GM23338 (cell line): ENCODE results near the gene KIF25.

Source experiments
- CREB1 ChIP-seq: fragments of 250-450 bp; sonication (Bioruptor Pico); IDR thresholded peaks from 2 replicates; pipeline ENCODE4 v1.5.0; 2020; ENCODE audit warnings: low read depth, mild to moderate bottlenecking, moderate library complexity
- EZH2 ChIP-seq: fragments of 200-600 bp; sonication (generic); IDR thresholded peaks from one replicate; pipeline ENCODE4 v1.8.0; 2017; ENCODE audit warnings: antibody characterized with exemption, mild to moderate bottlenecking, low read depth; ENCODE audit not compliant: unreplicated experiment
- EZH2phosphoT487 ChIP-seq: fragments of 200-600 bp; sonication (generic); IDR thresholded peaks from one replicate; pipeline ENCODE4 v1.8.1; 2018; ENCODE audit warnings: antibody characterized with exemption; ENCODE audit not compliant: unreplicated experiment
- JUNB ChIP-seq: IDR thresholded peaks from one replicate; pipeline ENCODE4 v1.6.1; 2016; ENCODE audit warnings: antibody characterized with exemption; ENCODE audit not compliant: unreplicated experiment
- NANOG ChIP-seq: IDR thresholded peaks from 2 replicates; pipeline ENCODE4 v1.6.1; 2016; ENCODE audit warnings: antibody characterized with exemption, borderline replicate concordance
- POLR2AphosphoS5 ChIP-seq: IDR thresholded peaks from 2 replicates; pipeline ENCODE4 v1.6.1; 2016; ENCODE audit warnings: antibody characterized with exemption, low read depth
- STAT1 ChIP-seq: IDR thresholded peaks from one replicate; pipeline ENCODE4 v1.6.1; 2016; ENCODE audit warnings: antibody characterized with exemption; ENCODE audit not compliant: unreplicated experiment
- ZNF114 ChIP-seq: fragments of 250-450 bp; sonication (Bioruptor Pico); IDR thresholded peaks from 2 replicates; pipeline ENCODE4 v1.5.0; 2020; ENCODE audit warnings: mild to moderate bottlenecking, moderate library complexity
- ZNF331 ChIP-seq: fragments of 250-450 bp; sonication (Bioruptor Pico); IDR thresholded peaks from 2 replicates; pipeline ENCODE4 v1.5.0; 2020; ENCODE audit warnings: low read depth, mild to moderate bottlenecking, moderate library complexity
- TF ChIP-seq, protein P1 (sequence below), 2 experiments: fragments of 200-600 bp in 1 of 2; sonication (generic) in 1 of 2; conservative IDR thresholded peaks; 2 replicates each; pipeline versions ENCODE4 v1.5.1 to v1.6.1; 2016 to 2017; ENCODE audit warnings: antibody characterized with exemption in 2 of 2, low read depth in 2 of 2, mild to moderate bottlenecking in 2 of 2, moderate library complexity in 1 of 2
- TF ChIP-seq, protein P2 (sequence below): IDR thresholded peaks from one replicate; pipeline ENCODE4 v1.6.1; 2018; ENCODE audit warnings: antibody characterized with exemption; ENCODE audit not compliant: unreplicated experiment
- TF ChIP-seq, protein P3 (sequence below): IDR thresholded peaks from 2 replicates; pipeline ENCODE4 v1.6.1; 2016; ENCODE audit warnings: antibody characterized with exemption

DNA sequence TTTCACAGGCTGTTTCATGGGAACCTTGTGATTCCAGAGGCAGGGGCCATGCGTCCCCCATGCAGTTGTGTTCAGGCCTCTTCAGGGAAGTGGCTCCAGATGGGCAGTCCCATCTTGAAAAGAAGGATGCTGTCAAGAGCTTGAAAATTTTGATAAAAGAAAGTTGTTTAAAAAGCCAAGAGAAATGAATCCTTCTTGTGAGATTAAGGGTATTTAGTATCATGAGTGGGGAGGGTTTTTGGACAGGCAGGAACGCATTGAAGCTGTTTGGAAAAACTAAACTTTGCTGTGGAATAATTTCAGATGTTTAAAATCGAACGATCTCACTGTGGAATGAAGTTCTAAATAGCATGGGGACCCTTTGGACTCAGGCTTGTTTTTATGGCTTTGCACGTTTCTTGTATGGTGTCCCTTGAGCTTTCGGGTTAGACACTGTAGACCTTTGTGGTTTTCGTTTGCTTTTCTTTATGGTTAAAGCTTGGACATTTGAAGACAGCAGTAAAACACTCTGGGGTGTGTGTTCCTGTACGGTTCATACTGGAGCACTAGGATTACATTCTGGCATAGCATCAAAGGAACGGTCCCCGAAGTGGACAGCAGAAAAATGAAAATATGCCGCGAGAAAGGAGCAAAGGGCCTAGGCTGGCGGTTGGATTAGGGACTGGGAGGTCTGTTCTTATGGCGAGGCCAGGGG lies 18.2 kb downstream of the KIF25 start:
- TF ChIP-seq, protein P1, sequence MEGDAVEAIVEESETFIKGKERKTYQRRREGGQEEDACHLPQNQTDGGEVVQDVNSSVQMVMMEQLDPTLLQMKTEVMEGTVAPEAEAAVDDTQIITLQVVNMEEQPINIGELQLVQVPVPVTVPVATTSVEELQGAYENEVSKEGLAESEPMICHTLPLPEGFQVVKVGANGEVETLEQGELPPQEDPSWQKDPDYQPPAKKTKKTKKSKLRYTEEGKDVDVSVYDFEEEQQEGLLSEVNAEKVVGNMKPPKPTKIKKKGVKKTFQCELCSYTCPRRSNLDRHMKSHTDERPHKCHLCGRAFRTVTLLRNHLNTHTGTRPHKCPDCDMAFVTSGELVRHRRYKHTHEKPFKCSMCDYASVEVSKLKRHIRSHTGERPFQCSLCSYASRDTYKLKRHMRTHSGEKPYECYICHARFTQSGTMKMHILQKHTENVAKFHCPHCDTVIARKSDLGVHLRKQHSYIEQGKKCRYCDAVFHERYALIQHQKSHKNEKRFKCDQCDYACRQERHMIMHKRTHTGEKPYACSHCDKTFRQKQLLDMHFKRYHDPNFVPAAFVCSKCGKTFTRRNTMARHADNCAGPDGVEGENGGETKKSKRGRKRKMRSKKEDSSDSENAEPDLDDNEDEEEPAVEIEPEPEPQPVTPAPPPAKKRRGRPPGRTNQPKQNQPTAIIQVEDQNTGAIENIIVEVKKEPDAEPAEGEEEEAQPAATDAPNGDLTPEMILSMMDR (conservative IDR thresholded peaks at IDR 0.05; ENCODE audit: low read depth in 2 of 2): no peak
- no peak for TF ChIP-seq EZH2
- TF ChIP-seq, protein P2, sequence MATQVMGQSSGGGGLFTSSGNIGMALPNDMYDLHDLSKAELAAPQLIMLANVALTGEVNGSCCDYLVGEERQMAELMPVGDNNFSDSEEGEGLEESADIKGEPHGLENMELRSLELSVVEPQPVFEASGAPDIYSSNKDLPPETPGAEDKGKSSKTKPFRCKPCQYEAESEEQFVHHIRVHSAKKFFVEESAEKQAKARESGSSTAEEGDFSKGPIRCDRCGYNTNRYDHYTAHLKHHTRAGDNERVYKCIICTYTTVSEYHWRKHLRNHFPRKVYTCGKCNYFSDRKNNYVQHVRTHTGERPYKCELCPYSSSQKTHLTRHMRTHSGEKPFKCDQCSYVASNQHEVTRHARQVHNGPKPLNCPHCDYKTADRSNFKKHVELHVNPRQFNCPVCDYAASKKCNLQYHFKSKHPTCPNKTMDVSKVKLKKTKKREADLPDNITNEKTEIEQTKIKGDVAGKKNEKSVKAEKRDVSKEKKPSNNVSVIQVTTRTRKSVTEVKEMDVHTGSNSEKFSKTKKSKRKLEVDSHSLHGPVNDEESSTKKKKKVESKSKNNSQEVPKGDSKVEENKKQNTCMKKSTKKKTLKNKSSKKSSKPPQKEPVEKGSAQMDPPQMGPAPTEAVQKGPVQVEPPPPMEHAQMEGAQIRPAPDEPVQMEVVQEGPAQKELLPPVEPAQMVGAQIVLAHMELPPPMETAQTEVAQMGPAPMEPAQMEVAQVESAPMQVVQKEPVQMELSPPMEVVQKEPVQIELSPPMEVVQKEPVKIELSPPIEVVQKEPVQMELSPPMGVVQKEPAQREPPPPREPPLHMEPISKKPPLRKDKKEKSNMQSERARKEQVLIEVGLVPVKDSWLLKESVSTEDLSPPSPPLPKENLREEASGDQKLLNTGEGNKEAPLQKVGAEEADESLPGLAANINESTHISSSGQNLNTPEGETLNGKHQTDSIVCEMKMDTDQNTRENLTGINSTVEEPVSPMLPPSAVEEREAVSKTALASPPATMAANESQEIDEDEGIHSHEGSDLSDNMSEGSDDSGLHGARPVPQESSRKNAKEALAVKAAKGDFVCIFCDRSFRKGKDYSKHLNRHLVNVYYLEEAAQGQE: no peak
- TF ChIP-seq POLR2AphosphoS5: no peak
- TF ChIP-seq STAT1: no peak
- no peak for TF ChIP-seq EZH2phosphoT487
- TF ChIP-seq CREB1: no peak
- TF ChIP-seq ZNF331 (CRISPR knock-in tag): no peak
- TF ChIP-seq ZNF114 (CRISPR knock-in tag): no peak
- TF ChIP-seq JUNB: no peak
- no peak for TF ChIP-seq NANOG
- TF ChIP-seq, protein P3, sequence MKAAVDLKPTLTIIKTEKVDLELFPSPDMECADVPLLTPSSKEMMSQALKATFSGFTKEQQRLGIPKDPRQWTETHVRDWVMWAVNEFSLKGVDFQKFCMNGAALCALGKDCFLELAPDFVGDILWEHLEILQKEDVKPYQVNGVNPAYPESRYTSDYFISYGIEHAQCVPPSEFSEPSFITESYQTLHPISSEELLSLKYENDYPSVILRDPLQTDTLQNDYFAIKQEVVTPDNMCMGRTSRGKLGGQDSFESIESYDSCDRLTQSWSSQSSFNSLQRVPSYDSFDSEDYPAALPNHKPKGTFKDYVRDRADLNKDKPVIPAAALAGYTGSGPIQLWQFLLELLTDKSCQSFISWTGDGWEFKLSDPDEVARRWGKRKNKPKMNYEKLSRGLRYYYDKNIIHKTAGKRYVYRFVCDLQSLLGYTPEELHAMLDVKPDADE: no peak
